Measurements from ENCODE around the gene ZNF418. TPM values are rescaled to one million over a fixed set of nuclear protein-coding genes. Genes with fewer than 3 reads are reported as not detected.

ZNF418 gene
- total and polyA plus RNA-seq, 2 of the 13 experiments (the other 11 are each of a cell fraction or from before 2014, with no cell fraction given) = 0.07 to 0.27 TPM

DNA sequence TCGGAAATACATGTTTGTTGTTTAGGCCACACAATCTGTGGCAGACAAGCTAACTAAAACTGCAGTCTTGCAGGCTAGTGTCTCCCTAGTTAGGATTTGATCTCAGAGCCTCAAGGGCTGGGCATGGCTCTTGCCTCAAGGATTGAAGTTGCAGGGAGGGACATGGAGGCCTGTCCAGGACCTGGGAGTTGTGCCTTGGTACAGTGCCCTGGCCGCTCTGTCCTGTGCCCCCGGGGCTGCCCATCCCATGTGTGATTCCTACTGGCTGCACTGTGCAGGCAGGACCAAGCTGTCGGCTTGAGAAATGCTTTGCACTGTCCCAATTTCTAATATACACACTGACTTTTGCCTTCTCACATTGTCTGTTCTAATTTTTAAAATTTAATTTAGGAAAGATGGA is 19.8 kb upstream of the ZNF418 start (continued):
- TF ChIP-seq, protein P1, sequence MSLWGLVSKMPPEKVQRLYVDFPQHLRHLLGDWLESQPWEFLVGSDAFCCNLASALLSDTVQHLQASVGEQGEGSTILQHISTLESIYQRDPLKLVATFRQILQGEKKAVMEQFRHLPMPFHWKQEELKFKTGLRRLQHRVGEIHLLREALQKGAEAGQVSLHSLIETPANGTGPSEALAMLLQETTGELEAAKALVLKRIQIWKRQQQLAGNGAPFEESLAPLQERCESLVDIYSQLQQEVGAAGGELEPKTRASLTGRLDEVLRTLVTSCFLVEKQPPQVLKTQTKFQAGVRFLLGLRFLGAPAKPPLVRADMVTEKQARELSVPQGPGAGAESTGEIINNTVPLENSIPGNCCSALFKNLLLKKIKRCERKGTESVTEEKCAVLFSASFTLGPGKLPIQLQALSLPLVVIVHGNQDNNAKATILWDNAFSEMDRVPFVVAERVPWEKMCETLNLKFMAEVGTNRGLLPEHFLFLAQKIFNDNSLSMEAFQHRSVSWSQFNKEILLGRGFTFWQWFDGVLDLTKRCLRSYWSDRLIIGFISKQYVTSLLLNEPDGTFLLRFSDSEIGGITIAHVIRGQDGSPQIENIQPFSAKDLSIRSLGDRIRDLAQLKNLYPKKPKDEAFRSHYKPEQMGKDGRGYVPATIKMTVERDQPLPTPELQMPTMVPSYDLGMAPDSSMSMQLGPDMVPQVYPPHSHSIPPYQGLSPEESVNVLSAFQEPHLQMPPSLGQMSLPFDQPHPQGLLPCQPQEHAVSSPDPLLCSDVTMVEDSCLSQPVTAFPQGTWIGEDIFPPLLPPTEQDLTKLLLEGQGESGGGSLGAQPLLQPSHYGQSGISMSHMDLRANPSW (CRISPR knock-in tag; IDR thresholded peaks at IDR 0.05; ENCODE audit: borderline replicate concordance) = no peak
- TF ChIP-seq ZNF607 (CRISPR knock-in tag; IDR thresholded peaks at IDR 0.05; ENCODE audit: borderline replicate concordance) (no peak), SP140L (CRISPR knock-in tag; IDR thresholded peaks at IDR 0.05; ENCODE audit: borderline replicate concordance) (no peak), CENPT (CRISPR knock-in tag; IDR thresholded peaks at IDR 0.05; ENCODE audit: low read depth) (no peak), ZNF598 (CRISPR knock-in tag; IDR thresholded peaks at IDR 0.05; ENCODE audit: borderline replicate concordance) (no peak), ZBTB38 (CRISPR knock-in tag; IDR thresholded peaks at IDR 0.05) (no peak)
- TF ChIP-seq, protein P2, sequence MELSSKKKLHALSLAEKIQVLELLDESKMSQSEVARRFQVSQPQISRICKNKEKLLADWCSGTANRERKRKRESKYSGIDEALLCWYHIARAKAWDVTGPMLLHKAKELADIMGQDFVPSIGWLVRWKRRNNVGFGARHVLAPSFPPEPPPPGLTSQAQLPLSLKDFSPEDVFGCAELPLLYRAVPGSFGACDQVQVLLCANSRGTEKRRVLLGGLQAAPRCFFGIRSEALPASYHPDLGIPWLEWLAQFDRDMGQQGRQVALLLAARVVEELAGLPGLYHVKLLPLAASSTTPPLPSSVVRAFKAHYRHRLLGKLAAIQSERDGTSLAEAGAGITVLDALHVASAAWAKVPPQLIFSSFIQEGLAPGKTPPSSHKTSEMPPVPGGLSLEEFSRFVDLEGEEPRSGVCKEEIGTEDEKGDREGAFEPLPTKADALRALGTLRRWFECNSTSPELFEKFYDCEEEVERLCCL (CRISPR knock-in tag; IDR thresholded peaks at IDR 0.05; ENCODE audit: borderline replicate concordance) = no peak

DNA sequence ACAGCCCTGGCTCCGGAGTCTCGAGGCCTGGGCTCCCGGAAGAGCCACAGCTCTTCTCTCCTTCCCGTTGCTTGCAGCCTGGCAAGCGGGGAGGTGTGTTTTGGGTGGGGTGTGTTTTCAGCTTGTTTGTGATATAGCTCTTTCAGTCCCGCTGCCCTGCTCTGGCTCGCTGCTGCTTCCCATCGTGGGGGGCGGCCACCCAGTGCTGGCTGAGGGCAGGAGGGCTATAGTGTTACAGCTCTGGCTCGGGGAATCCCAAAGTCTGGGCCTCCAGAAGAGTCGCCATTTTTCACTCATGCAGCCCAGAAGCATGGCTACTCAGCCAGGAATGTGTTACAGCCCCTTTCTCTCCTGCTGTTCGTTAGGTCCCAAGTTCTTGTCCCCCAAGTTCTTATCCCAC is 14.5 kb upstream of the ZNF418 start:
- H3K4me2 ChIP-seq (ENCODE audit: low read depth, low read length) = no peak overlapping the region
- DNase-seq (ENCODE audit: low spot score) = no peak
- H3K36me3 ChIP-seq (replicated peaks in 1 of 2; ENCODE audit: control insufficient read depth in 1 of 2, insufficient read depth in 2 of 2, low read length in 2 of 2) = no peaks in the 10 kb centered on the region
- ChIA-PET POLR2A (interaction anchor here (2.0 kb wide), 1 partner anchor 53 kb away, joined by 5 read pairs; the partner anchor contains the start of gene ZNF606), CTCF (ENCODE audit: low intra/inter-chr PET ratio, low total read pairs) (no interaction called here)
- no TSS peak for BruUV-seq (replicated peaks)
- no peak for ATAC-seq
- H3K79me2 ChIP-seq (ENCODE audit: insufficient read depth, low read length) = peaks cover 21% of the 10 kb centered on the region
- no peak overlapping the region for H3K9ac ChIP-seq (ENCODE audit: insufficient read depth, low read depth, low read length)
- H3K4me3 ChIP-seq (replicated peaks in 1 of 3; ENCODE audit: insufficient read depth in 1 of 3, low read depth in 2 of 3, low read length in 3 of 3) = no peak overlapping the region
- in situ Hi-C loops (cut with HindIII; ENCODE audit: extremely low pct_ligation_motif_present, low pct_unique_long_range_greater_than_20kb) (no loop called here), intact Hi-C loops (cut with micrococcal nuclease; ENCODE audit: unreplicated experiment) (no loop called here)
- no peaks in the 10 kb centered on the region; a peak in 1 of 5 replicates for H3K27me3 ChIP-seq (ENCODE audit: control insufficient read depth in 1 of 2, insufficient read depth in 2 of 2, low read length in 2 of 2)
- WGBS (ENCODE audit: low lambda C conversion rate) = 55% methylated on average over 7 of the region's 12 CpGs
- H4K20me1 ChIP-seq (ENCODE audit: insufficient read depth, low read length) = no peaks in the 10 kb centered on the region
- H3K4me1 ChIP-seq (ENCODE audit: insufficient read depth, low read length) = peaks cover 15% of the 10 kb centered on the region
- H2AFZ ChIP-seq (ENCODE audit: low read length) = no peak overlapping the region
- H3K9me3 ChIP-seq (ENCODE audit: low read length) = peaks cover 55% of the 10 kb centered on the region
- no peak for FAIRE-seq
- H3K27ac ChIP-seq (ENCODE audit: extremely low read length, insufficient read depth, low read length) = no peak overlapping the region
- TF ChIP-seq, protein P3, sequence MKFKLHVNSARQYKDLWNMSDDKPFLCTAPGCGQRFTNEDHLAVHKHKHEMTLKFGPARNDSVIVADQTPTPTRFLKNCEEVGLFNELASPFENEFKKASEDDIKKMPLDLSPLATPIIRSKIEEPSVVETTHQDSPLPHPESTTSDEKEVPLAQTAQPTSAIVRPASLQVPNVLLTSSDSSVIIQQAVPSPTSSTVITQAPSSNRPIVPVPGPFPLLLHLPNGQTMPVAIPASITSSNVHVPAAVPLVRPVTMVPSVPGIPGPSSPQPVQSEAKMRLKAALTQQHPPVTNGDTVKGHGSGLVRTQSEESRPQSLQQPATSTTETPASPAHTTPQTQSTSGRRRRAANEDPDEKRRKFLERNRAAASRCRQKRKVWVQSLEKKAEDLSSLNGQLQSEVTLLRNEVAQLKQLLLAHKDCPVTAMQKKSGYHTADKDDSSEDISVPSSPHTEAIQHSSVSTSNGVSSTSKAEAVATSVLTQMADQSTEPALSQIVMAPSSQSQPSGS (CRISPR knock-in tag; IDR thresholded peaks at IDR 0.05) = no peak
- TF ChIP-seq, protein P4, sequence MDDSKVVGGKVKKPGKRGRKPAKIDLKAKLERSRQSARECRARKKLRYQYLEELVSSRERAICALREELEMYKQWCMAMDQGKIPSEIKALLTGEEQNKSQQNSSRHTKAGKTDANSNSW (CRISPR knock-in tag; IDR thresholded peaks at IDR 0.05; ENCODE audit: borderline replicate concordance) = no peak
- TF ChIP-seq KLF9 (CRISPR knock-in tag; IDR thresholded peaks at IDR 0.05; ENCODE audit: low read depth) = no peak
- TF ChIP-seq, protein P5, sequence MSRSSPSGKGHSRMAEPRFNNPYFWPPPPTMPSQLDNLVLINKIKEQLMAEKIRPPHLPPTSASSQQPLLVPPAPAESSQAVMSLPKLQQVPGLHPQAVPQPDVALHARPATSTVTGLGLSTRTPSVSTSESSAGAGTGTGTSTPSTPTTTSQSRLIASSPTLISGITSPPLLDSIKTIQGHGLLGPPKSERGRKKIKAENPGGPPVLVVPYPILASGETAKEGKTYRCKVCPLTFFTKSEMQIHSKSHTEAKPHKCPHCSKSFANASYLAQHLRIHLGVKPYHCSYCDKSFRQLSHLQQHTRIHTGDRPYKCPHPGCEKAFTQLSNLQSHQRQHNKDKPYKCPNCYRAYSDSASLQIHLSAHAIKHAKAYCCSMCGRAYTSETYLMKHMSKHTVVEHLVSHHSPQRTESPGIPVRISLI (CRISPR knock-in tag; IDR thresholded peaks at IDR 0.05; ENCODE audit: borderline replicate concordance) = no peak
- TF ChIP-seq CHCHD3 (CRISPR knock-in tag; IDR thresholded peaks at IDR 0.05) = no peak
- TF ChIP-seq, protein P6, sequence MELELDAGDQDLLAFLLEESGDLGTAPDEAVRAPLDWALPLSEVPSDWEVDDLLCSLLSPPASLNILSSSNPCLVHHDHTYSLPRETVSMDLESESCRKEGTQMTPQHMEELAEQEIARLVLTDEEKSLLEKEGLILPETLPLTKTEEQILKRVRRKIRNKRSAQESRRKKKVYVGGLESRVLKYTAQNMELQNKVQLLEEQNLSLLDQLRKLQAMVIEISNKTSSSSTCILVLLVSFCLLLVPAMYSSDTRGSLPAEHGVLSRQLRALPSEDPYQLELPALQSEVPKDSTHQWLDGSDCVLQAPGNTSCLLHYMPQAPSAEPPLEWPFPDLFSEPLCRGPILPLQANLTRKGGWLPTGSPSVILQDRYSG (CRISPR knock-in tag; IDR thresholded peaks at IDR 0.05) = no peak
- no peak for TF ChIP-seq HOXA5 (CRISPR knock-in tag; IDR thresholded peaks at IDR 0.05)
- no peak for TF ChIP-seq CCAR2 (optimal IDR thresholded peaks at IDR 0.05; ENCODE audit: low read depth, low read length)

All from HepG2 (cell line).